ENCODE results near the gene RSPRY1.
"Not testable (repeated sequence)": the region's sequence is repeated elsewhere in the genome, so short reads cannot be mapped to it uniquely, and the experiment has no call there.

Gene RSPRY1

GRCh38 chr16:57271867-57272495 is 85.9 kb downstream of the RSPRY1 start:
- no peak for DNase-seq (ENCODE audit: low spot score)

GRCh38 chr16:57273359-57273758 is 87.2 kb downstream of the RSPRY1 start:
- no peak for DNase-seq (ENCODE audit: low spot score)

GRCh38 chr16:57273826-57274225 is 87.7 kb downstream of the RSPRY1 start:
- DNase-seq (ENCODE audit: low spot score) = no peak

GRCh38 chr16:57275946-57276345 is 89.8 kb downstream of the RSPRY1 start:
- DNase-seq (ENCODE audit: low spot score) = not testable (repeated sequence)

- DNase-seq (ENCODE audit: low spot score) = no peak
Measured at GRCh38 chr16:57276596-57276995, 90.5 kb downstream of the RSPRY1 start.

- no peak for DNase-seq (ENCODE audit: low spot score)
Measured at GRCh38 chr16:57277586-57277985, 91.5 kb downstream of the RSPRY1 start.

- no peak for DNase-seq (ENCODE audit: low spot score)
Measured at GRCh38 chr16:57278494-57278893, 92.4 kb downstream of the RSPRY1 start.

GRCh38 chr16:57279780-57280638 is 93.9 kb downstream of the RSPRY1 start:
- DNase-seq (ENCODE audit: low spot score) = no peak

- DNase-seq (ENCODE audit: low spot score) = no peak
Measured at GRCh38 chr16:57281791-57282190, 95.7 kb downstream of the RSPRY1 start.

GRCh38 chr16:57282510-57283213 is 96.5 kb downstream of the RSPRY1 start:
- DNase-seq (ENCODE audit: low spot score) = no peak

GRCh38 chr16:57283214-57283958 is 97.3 kb downstream of the RSPRY1 start:
- no peak for DNase-seq (ENCODE audit: low spot score)

- no peak for DNase-seq (ENCODE audit: low spot score)
Measured at GRCh38 chr16:57283959-57284208, 97.8 kb downstream of the RSPRY1 start.

GRCh38 chr16:57284209-57284951 is 98.3 kb downstream of the RSPRY1 start, which contains the start of gene PLLP:
Gene PLLP, minus strand, starts transcription at chr16:57284672. Its CDS starts 132 bp downstream, at chr16:57284540.
- no peak for DNase-seq (ENCODE audit: low spot score)

GRCh38 chr16:57284952-57285363 is 98.8 kb downstream of the RSPRY1 start:
- no peak for DNase-seq (ENCODE audit: low spot score)

- no peak for DNase-seq (ENCODE audit: low spot score)
Measured at GRCh38 chr16:57285379-57285778, 99.2 kb downstream of the RSPRY1 start.

GRCh38 chr16:57289391-57290257 is 103.5 kb downstream of the RSPRY1 start:
- DNase-seq (ENCODE audit: low spot score) = no peak
